ENCODE data around the gene WWC1. TPM values are rescaled to one million over a fixed set of nuclear protein-coding genes. Genes with fewer than 3 reads are reported as not detected.
A peak's percentile ranks its signal among the peaks of the same experiment; 100 is the strongest.
"Not testable (repeated sequence)": the region's sequence is repeated elsewhere in the genome, so short reads cannot be mapped to it uniquely, and the experiment has no call there.

WWC1 gene
- total RNA-seq, 1 donor from 2014 or later = 87.2 TPM

GRCh38 chr5:168286386-168286785, 5.1 kb upstream of the WWC1 start:
- DNase-seq (ENCODE audit: low read depth) = no peak

GRCh38 chr5:168286863-168287262, 4.6 kb upstream of the WWC1 start:
- H3K4me3 ChIP-seq (ENCODE audit: low read depth, low read length); DNase-seq (ENCODE audit: low read depth): not testable (repeated sequence)

More at GRCh38 chr5:168286386-168286785, 5.1 kb upstream of the WWC1 start:
- no peak for TF ChIP-seq CTCF (conservative IDR thresholded peaks at IDR 0.05; ENCODE audit: low read depth, low read length)
- H3K4me3 ChIP-seq (ENCODE audit: low read depth, low read length) = no peak overlapping the region

GRCh38 chr5:168287362-168287761, 4.1 kb upstream of the WWC1 start:
- TF ChIP-seq CTCF (conservative IDR thresholded peaks at IDR 0.05; ENCODE audit: low read depth, low read length) = no peak
- H3K4me3 ChIP-seq (ENCODE audit: low read depth, low read length) = no peak overlapping the region
- DNase-seq (ENCODE audit: low read depth) = no peak

GRCh38 chr5:168288349-168289245, 2.8 kb upstream of the WWC1 start:
- DNase-seq (ENCODE audit: low read depth) = peak; percentile 87
- TF ChIP-seq CTCF (conservative IDR thresholded peaks at IDR 0.05; ENCODE audit: low read depth, low read length) = no peak
- H3K4me3 ChIP-seq (ENCODE audit: low read depth, low read length) = peak overlapping the region; percentile 50

- no peak for DNase-seq (ENCODE audit: low read depth)
- peak overlapping the region; percentile 91 for H3K4me3 ChIP-seq (ENCODE audit: low read depth, low read length)
- TF ChIP-seq CTCF (conservative IDR thresholded peaks at IDR 0.05; ENCODE audit: low read depth, low read length) = no peak
Measured at GRCh38 chr5:168290902-168291341, 523 bp upstream of the WWC1 start.

- peak; percentile 32 for TF ChIP-seq CTCF (conservative IDR thresholded peaks at IDR 0.05; ENCODE audit: low read depth, low read length)
- no peak for DNase-seq (ENCODE audit: low read depth)
- peak overlapping the region; percentile 91 for H3K4me3 ChIP-seq (ENCODE audit: low read depth, low read length)
Measured at GRCh38 chr5:168291964-168292785, 730 bp downstream of the WWC1 start.
